GM21526 (cell line): ENCODE results near the gene NCBP2L.

Source experiments
- ATAC-seq: cut with Tn5 transposase; IDR thresholded peaks from one replicate; pipeline ENCODE4 v1.9.1; 2021; ENCODE audit warnings: moderate library complexity; ENCODE audit not compliant: unreplicated experiment, low FRiP score

Gene NCBP2L

DNA sequence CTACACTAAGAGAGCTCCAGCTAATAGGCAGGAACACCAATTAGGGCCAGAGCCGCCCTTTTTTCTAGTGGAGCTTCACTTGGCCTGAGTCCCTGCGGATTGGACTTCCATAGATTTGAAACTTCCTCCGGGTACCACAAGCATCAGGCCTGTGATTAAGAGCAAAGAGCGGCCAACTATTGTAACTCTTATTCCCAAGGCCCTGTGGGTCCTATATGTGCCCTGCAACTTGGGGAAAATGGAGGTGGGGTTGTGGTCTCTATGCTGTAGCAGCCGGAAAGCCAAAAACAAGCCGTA lies at the start of gene NCBP2L:
NCBP2L (plus strand) TSS at position 198 of the 297 bp plus-strand sequence. CDS start 16,488 bp downstream, outside the sequence.
- no peak for ATAC-seq

DNA sequence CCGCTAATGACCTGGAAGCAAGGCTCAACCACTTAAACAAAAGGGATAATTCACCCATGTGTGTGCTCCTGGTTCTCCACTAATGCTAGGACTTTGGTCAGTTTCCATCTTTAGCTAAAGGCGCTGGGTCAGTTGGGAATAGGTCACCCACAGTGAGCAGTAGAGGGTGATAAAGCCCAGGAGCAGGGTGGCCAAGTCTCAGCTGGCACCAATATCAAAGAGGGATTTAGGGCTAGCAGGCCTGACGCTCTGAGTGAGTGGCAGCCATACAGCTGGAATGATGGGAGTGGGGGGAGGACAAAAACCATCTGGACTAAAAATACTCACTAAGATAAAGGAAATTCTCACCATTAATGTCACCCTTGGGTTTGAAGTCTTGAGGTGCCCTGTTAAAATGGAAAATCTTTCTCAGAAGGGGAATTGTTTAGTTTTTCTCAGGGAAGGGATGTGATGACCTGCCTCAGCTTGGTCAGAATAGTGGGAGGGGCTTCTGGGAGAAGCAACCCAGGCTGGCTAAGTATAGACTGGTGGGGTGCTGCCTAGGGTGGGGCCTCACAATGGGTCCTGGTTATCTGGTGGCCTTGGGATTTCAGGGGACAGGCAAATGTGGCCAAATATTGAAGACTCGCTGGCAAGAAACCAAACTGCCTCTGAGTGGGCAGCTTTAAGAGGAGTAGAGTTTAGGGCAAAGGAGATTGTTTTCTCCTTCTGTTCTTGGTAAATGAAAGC lies 49.0 kb upstream of the NCBP2L start:
- no peak for ATAC-seq

DNA sequence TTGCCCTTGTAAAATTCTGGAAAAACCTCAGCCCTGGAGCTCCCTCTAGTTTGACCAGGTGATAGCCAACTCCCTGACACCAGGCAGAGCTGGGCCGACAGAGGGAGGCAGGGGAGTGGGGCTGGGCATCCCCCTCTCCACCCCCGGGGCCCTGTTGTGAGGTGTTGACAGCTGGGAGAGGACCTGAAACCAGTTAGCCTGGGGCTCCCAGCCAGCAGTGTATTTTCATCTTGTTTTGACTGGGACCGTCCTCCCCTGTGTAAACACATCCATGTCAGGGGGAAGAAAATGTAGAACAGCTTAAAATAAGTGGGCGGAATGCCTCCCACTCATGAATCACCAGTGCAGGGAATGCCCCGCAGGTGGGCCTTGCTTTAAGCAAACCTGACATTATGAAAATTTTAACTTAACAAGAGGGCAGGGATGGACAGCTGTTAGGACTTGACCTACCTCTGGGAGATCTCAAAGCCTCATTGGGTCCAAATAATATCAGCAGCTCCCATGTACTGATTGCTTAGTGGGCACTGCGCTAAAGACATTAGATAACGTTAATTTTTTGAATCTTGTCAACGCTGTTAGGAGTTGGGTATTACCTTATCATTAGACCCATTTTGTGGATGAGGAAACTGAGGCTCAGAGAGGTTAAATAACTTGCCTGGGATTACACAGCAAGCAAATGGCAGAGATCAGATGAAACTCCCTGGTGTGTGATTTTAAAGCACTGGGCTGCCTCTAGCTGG lies 47.8 kb upstream of the NCBP2L start:
- peak; percentile 44 for ATAC-seq

DNA sequence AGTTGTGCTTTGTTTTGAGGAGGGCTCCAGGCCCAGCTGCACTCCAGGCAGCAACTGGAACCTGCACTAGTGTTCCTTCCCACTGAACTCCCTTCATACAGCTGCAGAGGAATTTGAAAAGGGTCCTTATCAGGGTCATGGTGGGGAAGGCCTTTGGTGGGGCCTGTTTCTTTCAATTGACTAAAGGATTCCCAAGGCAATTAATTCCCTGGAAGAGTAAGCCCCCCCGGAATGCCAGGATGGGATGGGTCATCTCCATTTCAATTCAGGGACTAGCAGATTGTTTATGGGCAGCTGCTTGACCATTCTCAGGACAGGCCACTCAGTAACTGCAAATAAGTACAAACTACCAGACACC lies 47.3 kb upstream of the NCBP2L start:
- ATAC-seq: no peak

DNA sequence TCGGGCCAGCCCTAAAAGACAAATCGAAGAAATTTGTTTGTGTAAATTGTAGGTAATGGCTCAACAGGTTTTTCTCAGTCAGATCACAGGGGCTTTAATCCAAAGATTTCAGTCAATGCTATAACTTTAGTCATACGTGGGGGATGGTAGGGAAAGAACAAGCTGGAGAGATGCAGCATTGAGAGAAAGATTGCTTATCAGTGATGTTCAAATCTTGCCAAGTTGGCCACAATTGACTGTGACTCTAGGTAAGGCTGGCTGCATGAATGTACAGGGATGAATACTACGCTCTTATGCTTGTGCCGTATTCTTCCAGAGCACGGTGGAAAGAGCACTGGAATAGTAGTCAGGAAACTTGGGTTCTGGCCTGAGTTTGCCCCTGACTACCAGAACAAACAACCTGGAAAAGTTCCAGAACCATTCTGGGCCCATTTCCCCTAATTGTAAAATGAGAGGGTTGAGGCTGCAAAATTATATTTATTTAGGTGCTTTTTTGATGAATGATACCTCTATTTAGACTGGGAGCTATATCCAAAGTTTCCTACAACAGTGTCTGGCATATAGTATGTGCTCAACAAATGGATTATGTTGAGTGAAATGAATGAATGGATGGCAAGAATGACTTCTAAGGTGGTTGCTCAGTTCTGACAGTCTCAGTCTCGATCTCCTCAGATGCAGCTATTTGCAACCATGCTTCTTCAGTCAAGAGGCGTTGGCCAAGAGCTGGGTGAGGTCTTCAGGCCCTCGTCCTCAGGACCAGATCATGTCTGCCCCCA lies 46.4 kb upstream of the NCBP2L start:
- ATAC-seq: no peak

DNA sequence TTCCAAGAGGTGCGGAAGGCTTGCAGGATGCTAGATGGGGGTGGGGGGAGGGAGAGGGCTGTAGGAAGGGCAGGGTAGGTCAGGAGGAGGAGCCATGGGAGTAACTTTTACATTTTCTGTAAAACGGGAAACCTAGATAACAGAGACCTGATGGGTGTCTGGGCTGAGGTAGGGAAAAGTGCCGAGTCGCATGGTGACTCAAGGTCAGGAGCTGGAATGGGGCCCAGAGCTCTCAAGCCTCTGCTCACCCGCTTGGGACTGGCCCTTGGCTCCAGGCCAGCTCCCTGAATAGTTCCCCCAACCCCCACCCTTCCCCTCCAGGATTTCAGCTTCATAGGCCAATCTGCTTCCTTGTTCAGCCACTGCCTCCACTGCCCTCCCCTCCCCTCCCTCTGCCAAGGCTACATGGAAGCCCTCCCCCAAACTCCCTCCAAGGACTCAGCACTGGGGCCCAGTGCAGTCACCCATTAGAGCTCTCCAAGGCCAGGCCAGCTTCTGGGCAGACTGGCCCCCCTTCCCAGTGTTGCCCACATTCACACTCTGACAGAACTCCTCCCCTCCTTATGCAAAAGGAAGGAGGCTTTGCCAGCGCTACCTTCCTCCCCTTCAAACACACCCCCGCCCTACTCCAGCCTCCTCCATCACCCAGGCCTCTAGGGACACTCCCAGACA lies 45.6 kb upstream of the NCBP2L start:
- ATAC-seq: no peak

DNA sequence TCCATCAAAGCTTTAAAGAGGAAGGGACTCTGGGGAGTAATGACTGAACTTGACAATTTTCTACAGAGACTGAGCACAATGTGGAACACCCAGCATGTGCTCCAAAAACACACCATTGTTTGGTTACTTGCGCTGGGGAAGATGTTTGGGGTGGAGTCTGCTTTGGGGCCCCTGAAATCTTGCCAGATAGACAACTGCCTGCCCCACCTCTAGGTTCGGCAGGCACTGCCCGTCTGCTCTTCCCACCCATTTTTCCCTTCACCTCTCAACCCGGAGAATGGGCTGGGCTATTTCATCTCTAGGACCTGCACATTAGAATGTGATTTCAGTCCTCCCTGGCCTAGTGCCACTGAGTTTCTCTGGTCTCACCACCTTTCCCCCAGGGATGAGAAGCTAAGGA lies 43.8 kb upstream of the NCBP2L start:
- no peak for ATAC-seq

DNA sequence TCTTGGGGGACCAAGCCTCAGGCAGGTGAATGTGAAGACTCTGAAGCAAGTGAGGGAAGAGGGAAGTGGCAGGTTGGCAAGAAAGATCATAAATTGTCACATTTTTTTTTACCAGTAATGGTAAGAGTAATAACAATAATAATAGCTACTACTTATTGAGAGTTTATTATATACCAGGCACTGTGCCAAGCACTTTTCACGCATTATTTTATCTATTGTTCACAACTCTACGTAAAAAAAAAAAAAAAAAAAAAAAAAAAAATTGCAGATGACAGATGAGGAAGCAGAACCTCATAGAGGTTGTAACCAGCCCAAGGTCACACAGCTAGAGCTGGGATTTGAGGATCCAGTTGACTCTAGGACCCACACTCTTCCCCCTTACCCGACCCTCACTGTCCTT lies 42.9 kb upstream of the NCBP2L start:
- ATAC-seq: no peak

DNA sequence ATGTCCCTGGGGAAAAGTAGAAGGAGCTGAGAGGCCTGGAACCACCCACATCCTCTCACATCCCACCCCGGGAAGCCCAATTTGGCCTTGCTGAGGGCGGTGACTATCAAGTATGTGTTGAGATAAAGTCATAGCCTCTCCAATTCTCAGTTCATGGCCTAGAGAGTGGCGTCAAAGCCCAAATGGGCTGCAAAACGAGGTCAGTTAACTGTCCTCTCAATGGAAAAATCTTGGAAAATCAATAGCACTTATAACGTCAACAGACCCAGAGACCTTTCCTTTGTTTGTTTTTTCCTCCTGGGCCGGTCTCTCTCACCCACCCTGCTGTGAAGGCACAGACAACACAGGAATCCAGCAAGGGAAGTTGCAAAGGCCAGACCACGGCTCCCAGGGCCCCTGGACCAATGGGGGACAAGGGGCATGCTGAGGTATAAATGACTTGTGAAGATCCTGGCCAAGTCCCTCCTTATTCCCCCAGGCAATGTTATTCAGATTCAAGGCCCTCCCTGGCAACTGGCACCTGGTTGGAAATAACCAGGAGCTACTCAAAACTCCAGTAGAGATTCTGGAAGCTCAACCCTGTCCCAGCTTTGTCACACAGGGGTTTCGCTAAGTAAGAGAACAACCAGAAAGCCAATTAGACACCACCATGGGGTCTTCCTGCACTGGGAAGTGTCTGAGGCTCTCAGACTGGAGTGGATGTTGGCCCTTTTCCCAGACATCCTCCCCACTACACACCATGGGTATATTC lies 40.6 kb upstream of the NCBP2L start:
- no peak for ATAC-seq

DNA sequence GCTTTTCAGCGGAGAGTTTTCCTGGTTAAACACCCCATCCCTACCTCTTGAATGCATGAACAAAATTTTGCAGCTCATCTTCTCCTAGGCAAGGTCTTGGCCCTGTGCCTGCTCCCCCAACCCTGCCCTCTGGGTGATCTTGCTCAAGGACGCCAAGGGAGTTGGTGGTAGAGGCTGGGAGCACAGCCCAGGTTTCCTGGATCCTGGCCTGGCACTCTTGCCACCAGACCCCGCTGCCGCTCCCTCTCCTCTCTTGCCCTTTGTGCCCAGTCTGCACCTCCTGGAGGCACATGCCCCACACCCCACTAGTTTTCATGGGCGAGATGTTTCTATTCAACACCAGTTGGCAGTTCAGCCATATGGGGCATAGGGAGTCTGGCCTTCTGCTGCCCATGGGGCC lies 39.3 kb upstream of the NCBP2L start:
- ATAC-seq: no peak

DNA sequence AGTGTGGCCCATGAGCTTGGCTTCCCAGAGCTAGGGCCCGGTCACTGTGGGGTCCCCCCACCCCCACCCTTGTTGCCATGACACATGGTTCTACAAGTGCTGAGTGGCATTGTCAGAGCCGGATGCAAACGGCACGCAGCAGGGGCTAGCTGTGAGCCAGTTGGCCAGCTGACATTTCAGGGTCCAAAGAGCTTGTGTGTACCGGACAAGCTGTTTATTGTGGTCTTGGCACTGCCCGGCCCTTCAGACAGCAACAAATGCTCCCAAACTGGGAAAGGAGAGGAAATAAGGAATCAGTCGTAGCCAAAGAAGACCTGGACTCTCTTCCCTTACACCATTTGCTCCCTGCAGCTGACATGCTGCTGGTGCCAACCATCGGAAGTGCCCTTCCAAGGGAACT lies 38.8 kb upstream of the NCBP2L start:
- no peak for ATAC-seq

DNA sequence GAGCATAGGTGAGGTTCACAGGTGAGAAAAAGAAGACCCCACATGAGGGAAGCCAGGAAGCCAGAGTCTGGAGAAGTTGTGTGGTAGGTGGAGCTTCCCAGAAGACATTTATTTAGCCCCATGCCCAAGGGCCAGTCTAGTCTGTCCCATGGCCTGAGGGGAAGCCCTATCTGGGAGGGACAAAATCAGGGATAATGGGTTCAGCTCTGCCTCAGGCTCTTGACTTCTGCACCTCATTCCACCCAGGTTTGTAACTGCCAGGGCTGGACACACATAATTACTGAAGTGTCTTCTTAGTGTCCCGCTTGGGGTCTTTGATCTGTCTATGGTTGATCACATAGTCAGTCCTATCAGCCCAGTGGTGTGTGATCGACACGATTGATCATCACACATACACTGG lies 38.0 kb upstream of the NCBP2L start:
- no peak for ATAC-seq

DNA sequence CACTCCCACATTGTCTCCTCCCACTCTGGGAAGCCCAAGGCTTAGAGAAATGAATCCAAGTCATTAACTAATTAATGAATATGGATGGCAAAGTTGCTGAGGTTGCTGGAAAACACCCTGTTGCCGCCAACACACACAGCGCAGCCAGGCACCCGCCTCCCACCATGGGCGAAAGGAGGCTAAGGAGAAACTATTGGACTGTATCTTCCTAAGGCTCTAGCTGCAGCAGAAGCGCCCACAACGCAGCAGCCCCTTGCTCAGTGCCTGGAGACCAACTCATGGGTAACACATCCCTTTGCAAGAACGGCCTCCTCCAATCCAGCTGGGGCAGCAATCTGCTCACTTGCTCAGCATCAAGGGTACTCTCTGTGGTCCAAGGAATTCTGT lies 36.1 kb upstream of the NCBP2L start:
- no peak for ATAC-seq

DNA sequence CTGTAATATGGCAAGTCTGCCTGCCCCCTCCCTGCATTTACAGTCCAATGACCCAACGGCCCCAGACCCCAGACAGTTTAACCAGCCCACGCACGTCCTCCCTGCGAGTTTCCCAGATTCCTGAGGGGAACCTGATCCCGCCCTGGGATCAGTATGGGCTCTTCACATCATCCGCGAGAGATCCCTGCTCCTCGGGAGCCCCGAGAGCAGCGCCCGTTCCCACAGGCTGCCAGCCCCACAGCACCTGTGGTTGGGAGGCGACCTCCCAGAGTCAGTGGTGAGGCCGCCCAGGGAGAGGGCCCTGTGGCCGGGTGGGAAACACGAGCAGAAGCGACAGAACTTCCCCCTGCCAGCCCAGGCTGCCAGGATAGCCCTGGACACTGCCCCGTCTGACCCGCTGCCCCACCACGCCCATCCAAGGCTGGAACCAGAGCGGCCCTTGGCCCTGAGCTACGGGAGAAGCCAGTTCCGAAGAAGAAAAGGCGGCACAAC lies 34.8 kb upstream of the NCBP2L start:
- ATAC-seq: no peak

DNA sequence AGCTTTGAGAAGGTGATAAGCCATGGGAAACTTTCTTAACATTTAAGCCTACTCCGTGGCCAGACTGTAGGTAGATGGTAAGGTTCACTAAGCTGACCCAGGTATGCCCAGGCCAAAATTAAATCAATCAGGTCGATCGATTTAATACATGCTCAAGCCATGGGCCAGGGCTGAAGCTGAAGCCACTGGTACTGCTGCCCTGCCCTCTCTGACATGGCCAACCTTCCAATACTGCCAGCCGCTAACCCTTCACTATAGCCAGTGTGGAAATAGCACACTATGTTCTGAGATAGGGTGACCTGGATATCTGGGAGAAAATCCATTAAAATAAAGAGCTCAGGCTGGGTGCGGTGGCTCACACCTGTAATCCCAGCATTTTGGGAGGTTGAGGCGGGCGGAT lies 33.5 kb upstream of the NCBP2L start:
- no peak for ATAC-seq

DNA sequence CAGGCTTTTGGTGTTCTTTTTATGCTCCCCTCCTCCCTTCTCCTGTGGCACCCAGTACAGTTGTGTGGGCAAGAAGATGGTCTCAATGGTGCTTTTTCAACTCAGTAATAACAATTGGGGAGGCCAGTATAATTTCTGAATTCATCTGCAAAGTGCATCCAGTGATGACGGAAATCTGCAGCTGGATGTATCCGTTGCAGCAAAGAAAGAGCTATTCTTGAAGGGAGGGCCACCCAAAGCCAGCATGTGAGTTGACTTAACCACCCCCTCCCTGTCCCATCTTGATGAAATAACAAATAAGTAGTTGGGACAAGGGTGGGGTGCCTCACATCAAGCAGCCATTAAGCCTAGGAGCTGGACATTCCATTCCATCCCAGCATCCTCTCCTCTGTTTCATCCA lies 32.7 kb upstream of the NCBP2L start:
- no peak for ATAC-seq

DNA sequence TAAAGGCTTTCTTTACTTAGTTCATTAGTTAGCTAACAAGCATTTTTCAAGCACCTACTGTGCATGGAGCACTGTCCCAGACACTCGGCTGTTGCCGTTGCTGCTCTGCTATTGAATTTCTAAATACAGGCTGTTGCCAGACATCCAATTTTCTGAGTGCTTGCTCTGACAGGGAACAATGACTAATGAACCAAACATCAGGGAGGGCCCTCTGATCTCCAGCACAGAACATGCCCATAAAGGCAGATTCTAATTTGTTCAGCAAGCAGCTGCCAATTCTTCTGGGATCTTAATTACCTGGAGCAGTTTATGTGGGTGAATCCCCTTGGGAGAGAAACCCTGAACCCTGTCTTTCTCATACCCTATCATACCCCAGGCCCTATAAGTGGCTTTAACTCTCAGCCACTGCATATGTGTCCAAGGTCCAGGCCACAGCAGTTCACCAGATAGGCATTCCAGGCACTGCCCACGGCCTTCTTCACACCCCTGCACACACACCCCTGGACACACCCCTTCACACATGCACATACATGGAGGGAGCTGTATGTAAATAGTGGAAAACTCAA lies 29.9 kb upstream of the NCBP2L start:
- ATAC-seq: no peak

DNA sequence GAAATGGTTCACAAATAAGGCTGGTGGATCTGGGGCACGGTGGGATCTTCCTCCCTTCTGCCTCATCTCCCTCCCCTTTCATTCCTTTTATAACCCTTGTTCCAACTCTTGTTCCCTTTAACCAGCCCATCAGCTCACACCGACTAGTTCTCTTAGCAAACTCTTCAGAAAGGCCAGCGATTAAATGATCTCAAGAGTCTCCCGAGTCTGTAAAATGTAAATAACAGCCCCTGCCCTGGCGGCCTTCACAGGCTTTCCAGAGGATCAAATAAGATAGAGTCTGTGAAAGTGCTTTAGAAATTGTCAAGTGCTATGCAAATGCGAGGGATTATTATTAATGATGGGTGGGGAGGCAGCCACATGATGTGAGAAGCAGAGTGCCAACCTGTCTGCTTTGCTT lies 29.0 kb upstream of the NCBP2L start:
- ATAC-seq: no peak

DNA sequence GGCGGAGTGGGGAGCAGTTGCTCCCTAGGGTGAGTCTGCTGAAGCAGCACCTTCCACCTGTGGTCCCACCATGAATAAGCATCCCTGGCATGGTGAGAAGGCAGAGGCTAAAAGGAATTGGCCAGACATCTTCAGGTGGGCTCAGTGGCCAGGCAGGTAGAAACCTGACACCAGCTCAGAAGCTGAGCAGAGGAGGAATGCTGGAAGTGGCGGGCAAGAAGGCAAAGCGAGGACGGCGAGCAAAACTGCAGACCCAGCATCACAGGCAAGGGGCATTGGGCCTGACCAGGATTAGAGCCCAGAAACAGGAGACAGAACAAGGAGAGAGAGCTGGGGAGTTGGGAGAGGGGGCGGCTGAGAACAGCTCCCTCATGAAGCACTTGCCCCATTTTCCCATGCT lies 27.3 kb upstream of the NCBP2L start:
- ATAC-seq: no peak

DNA sequence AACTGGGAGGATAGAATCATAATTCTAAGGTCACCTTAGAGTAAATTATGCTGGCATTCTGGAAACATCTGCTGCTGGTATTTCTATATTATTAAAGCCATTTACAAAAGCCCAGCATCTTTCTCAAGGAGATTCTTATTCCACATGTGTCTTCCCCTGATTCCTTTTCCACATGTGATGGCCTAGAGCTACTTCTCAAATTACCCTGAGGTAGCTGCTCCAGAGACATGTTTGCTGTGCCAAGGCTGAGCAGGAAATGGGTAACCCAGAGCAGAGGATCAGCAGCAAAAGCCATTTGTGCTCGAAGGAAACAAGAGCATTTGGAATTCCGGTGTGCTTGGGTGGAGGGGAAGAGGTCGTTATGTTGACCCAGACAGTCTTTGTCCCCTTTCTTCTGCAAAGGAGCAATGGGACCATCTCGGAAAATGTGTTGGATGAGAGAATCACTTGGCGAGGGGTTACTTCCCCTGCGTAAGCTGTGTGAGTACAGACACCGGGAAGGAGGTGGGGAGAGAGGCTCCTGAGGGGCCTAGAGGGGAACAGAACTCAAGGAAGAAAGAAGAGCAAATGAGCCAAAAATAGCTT lies 26.6 kb upstream of the NCBP2L start:
- ATAC-seq: no peak
